Right atrium auricular region (tissue), 2 donors: ENCODE results near the gene TCFL5. TPM values are rescaled to one million over a fixed set of nuclear protein-coding genes. Genes with fewer than 3 reads are reported as not detected.

ENCODE experiments used
- DNase-seq: peaks from one replicate; pipeline ENCODE4 v3.0.0-alpha.2; 2019; ENCODE audit warnings: low spot score
- H3K27ac ChIP-seq, 2 donors: fragments of 200-600 bp; sonication (generic); 1 replicate in 1 of 2; 2 replicates in 1 of 2; pipeline ENCODE4 v1.5.1; 2016 to 2019
- H3K27me3 ChIP-seq, 2 donors: fragments of 200-600 bp; sonication (generic); one replicate each; pipeline versions ENCODE4 v1.5.1 to v1.6.0; 2017 to 2019
- H3K36me3 ChIP-seq: fragments of 200-600 bp; sonication (generic); one replicate; pipeline ENCODE4 v1.5.1; 2016
- H3K4me1 ChIP-seq, 2 donors: fragments of 200-600 bp; sonication (generic); one replicate each; pipeline versions ENCODE4 v1.5.1 to v1.6.0; 2017 to 2019
- H3K4me3 ChIP-seq, 2 donors: fragments of 200-600 bp; sonication (generic); 1 replicate in 1 of 2; 2 replicates in 1 of 2; pipeline ENCODE4 v1.5.1; 2017 to 2019; ENCODE audit warnings: mild to moderate bottlenecking in 1 of 2, moderate library complexity in 1 of 2
- H3K9me3 ChIP-seq, 2 donors: fragments of 200-600 bp; sonication (generic); one replicate each; pipeline ENCODE4 v1.5.1; 2019
- CTCF ChIP-seq, 2 donors: fragments of 200-600 bp; sonication (generic); IDR thresholded peaks; one replicate each; pipeline ENCODE4 v1.5.1; 2019; ENCODE audit warnings: antibody characterized with exemption in 2 of 2
- total RNA-seq, 2 donors: library from RNA; depleted of rRNA; stranded (reverse); fragments of >200 nt; gene quantifications; one replicate each; pipeline ENCODE4 v1.1.0, GENCODE V29; 2016

TCFL5 gene
- total RNA-seq, 2 donors from 2014 or later, result 4.8 to 6.4 TPM

GRCh38 chr20:62900692-62901584 is 39.3 kb upstream of the TCFL5 start:
- Histone ChIP-seq H3K36me3 (peaks cover 48% of the 10 kb centered on the region), H3K4me3 (no peak overlapping the region), H3K4me1 (peaks cover 0 to 24% of the 10 kb centered on the region in 2 donors), H3K27me3 (no peaks in the 10 kb centered on the region), H3K27ac (peak overlapping the region in 1 of 2 donors; percentile 5), H3K9me3 (no peaks in the 10 kb centered on the region)
- DNase-seq, result no peak
- TF ChIP-seq CTCF (IDR thresholded peaks at IDR 0.05), result no peak

- peak; percentile 77 for DNase-seq
These were observed 38.5 kb upstream of the TCFL5 start for GRCh38 chr20:62900052-62900691.

GRCh38 chr20:62899633-62900051 is 38.0 kb upstream of the TCFL5 start:
- Histone ChIP-seq H3K4me1 (peaks cover 0 to 21% of the 10 kb centered on the region in 2 donors), H3K27me3 (no peaks in the 10 kb centered on the region), H3K36me3 (peaks cover 40% of the 10 kb centered on the region), H3K27ac (no peak overlapping the region), H3K4me3 (no peak overlapping the region), H3K9me3 (no peaks in the 10 kb centered on the region)
- DNase-seq, result no peak
- no peak for TF ChIP-seq CTCF (IDR thresholded peaks at IDR 0.05)

More at GRCh38 chr20:62900052-62900691, 38.5 kb upstream of the TCFL5 start:
- Histone ChIP-seq H3K27me3 (no peaks in the 10 kb centered on the region), H3K9me3 (no peaks in the 10 kb centered on the region), H3K4me3 (no peak overlapping the region), H3K36me3 (peaks cover 44% of the 10 kb centered on the region), H3K4me1 (peaks cover 0 to 21% of the 10 kb centered on the region in 2 donors), H3K27ac (peak overlapping the region in 1 of 2 donors; percentile 5)
- peak; percentile 83 to 89 for TF ChIP-seq CTCF (IDR thresholded peaks at IDR 0.05)

- no peaks in the 10 kb centered on the region for H3K9me3 ChIP-seq
- no peak overlapping the region for H3K4me3 ChIP-seq
- TF ChIP-seq CTCF (IDR thresholded peaks at IDR 0.05), result no peak
- peaks cover 0 to 21% of the 10 kb centered on the region in 2 donors for H3K4me1 ChIP-seq
- DNase-seq, result no peak
- H3K36me3 ChIP-seq, result peaks cover 40% of the 10 kb centered on the region
- no peaks in the 10 kb centered on the region for H3K27me3 ChIP-seq
- H3K27ac ChIP-seq, result no peak overlapping the region
These were observed 37.5 kb upstream of the TCFL5 start for GRCh38 chr20:62898970-62899632.

GRCh38 chr20:62898093-62898964 is 36.7 kb upstream of the TCFL5 start:
- Histone ChIP-seq H3K36me3 (peaks cover 40% of the 10 kb centered on the region), H3K27ac (no peak overlapping the region), H3K27me3 (no peaks in the 10 kb centered on the region), H3K4me1 (peaks cover 0 to 21% of the 10 kb centered on the region in 2 donors), H3K4me3 (no peak overlapping the region), H3K9me3 (no peaks in the 10 kb centered on the region)
- no peak for DNase-seq
- TF ChIP-seq CTCF (IDR thresholded peaks at IDR 0.05), result no peak
